ENCODE data around the gene MRPL37.

The MRPL37 gene

GRCh38 chr1:54263601-54264226 is 63.7 kb downstream of the MRPL37 start:
- DNase-seq (ENCODE audit: low read depth in 2 of 3, low spot score in 2 of 3): no peak

- no peak for DNase-seq (ENCODE audit: low read depth in 2 of 3, low spot score in 2 of 3)
Observed at GRCh38 chr1:54265126-54265525, 65.2 kb downstream of the MRPL37 start.

- no peak for DNase-seq (ENCODE audit: low read depth in 2 of 3, low spot score in 2 of 3)
Observed at GRCh38 chr1:54265659-54266058, 65.7 kb downstream of the MRPL37 start.

- DNase-seq (ENCODE audit: low read depth in 2 of 3, low spot score in 2 of 3): no peak
Observed at GRCh38 chr1:54266195-54266594, 66.2 kb downstream of the MRPL37 start.

- DNase-seq (ENCODE audit: low read depth in 2 of 3, low spot score in 2 of 3): no peak
Observed at GRCh38 chr1:54266908-54267307, 66.9 kb downstream of the MRPL37 start.

All from activated CD8-positive, alpha-beta memory T cell treated with anti-CD3 and anti-CD28 coated beads for 48 hours (primary cell).